Measurements from ENCODE around the gene MAP7D3. TPM values are rescaled to one million over a fixed set of nuclear protein-coding genes. Genes with fewer than 3 reads are reported as not detected.
"Not testable (repeated sequence)": the region's sequence is repeated elsewhere in the genome, so short reads cannot be mapped to it uniquely, and the experiment has no call there.

The MAP7D3 gene
- total RNA-seq, 1 experiment from 2014 or later: 11.1 TPM

DNA sequence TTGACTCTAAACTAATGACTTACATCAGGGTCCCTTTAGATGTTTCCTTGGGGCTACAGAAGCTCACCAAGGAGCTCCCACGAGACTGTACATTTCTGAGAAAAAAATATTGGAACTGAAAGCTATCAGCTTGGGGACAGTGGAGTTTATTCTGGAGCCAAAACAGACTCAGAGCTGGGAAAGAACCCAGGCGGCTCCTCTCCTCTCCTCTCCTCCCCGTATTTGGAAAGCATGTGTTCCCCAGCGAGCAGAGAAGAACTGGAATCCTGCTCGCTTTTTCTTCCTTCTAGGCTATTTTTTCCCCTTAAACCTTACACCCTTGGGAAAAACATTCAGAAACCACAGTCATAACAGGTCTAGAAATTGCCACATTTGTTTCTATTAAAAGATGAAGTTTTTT lies 4.3 kb upstream of the MAP7D3 start:
- no peak for DNase-seq (ENCODE audit: low read depth)

DNA sequence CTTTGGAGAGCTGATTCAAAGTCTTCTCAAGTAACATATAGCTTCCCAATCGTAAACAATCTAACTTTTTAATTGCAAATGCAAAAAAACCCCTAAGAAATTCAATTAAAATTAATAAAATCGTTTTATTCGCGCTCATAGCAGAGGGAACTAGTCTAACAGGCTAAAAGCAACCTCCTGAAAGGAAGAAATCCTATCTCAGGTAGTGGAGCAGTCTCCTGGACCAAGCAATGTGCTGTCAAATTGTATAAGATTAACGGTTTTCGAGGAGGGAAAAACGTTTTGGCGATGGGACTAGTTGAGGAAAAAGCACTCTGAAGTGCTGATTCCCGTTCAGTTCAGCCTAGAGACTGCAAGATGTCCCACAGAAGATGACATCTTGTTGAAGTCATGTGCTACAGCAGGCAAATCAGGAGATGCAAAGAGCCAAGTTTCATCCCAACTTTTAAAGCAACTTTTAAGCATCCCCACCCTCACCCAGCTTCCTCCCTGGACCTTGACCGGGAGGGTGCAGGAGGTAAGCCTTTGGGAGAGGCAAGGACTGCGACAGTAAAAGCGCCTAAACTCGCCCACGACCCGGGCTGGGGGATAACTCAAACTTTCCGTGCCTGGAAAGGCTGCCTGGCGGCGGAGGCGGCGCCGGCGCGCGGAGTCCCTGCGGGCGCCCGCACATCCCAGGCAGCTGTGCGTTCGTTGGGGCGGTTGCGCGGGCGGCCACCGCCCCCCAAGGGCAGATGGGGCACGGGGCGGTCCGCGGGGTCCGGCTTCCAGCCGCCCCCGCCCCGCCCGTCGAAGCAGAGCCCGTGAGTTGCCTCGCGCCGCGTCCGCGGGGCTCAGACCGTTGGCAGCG lies 784 bp downstream of the MAP7D3 start:
- DNase-seq (ENCODE audit: low read depth): peak; percentile 19

- DNase-seq (ENCODE audit: low read depth): no peak
Measured at GRCh38 chrX:136246201-136246600, 5.0 kb downstream of the MAP7D3 start.

- DNase-seq (ENCODE audit: low read depth): not testable (repeated sequence)
Measured at GRCh38 chrX:136237849-136238248, 13.4 kb downstream of the MAP7D3 start.

- no peak for DNase-seq (ENCODE audit: low read depth)
Measured at GRCh38 chrX:136237074-136237473, 14.1 kb downstream of the MAP7D3 start.

GRCh38 chrX:136228839-136229207 lies 22.4 kb downstream of the MAP7D3 start:
- DNase-seq (ENCODE audit: low read depth): no peak

- DNase-seq (ENCODE audit: low read depth): no peak
Measured at GRCh38 chrX:136227948-136228838, 23.0 kb downstream of the MAP7D3 start.

- DNase-seq (ENCODE audit: low read depth): no peak
Measured at GRCh38 chrX:136227074-136227473, 24.1 kb downstream of the MAP7D3 start.

GRCh38 chrX:136221851-136222513 lies 29.2 kb downstream of the MAP7D3 start:
- DNase-seq (ENCODE audit: low read depth): no peak

DNA sequence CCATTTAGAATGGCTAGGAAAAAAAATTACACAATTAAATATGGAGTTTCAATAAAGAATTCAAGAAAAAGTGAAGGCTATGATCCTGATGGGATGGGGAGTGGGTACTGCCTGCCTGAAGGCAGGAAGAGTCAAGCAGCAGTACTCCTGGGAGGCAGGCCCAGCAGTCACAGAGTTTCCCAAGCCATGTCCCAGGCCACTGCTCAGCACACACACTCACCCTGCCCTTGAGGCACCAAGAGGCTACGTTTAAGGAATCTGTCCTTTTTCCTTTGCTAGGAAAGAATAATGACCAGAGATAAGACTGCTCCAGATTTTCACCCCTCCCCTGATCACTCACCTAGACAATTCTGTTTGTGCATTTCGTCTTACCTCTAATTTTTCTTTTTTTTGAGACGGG lies 30.2 kb downstream of the MAP7D3 start:
- DNase-seq (ENCODE audit: low read depth): no peak

- DNase-seq (ENCODE audit: low read depth): no peak
Measured at GRCh38 chrX:136220540-136220939, 30.7 kb downstream of the MAP7D3 start.

- no peak for DNase-seq (ENCODE audit: low read depth)
Measured at GRCh38 chrX:136219893-136220292, 31.3 kb downstream of the MAP7D3 start.

- no peak for DNase-seq (ENCODE audit: low read depth)
Measured at GRCh38 chrX:136215559-136215958, 35.6 kb downstream of the MAP7D3 start.

DNA sequence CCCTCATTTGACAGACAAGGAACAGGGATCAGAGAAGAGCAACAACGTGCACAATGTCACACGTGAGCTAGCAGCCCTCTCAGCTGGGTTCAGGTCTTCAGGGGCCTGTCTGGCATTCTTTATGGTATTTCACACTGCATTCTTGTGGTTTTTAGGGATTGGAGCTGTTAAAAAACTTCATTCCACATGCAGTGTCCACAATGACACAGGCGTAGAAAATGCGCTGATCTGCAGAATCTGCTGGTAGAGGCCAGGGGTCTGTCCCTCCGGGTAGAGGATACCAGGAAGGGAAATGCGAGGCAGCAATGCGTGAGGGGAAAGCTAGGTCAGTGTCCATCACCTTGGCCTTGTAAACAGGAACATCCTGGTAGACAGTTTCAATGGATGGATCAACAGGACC lies 36.6 kb downstream of the MAP7D3 start:
- peak; percentile 80 for DNase-seq (ENCODE audit: low read depth)

DNA sequence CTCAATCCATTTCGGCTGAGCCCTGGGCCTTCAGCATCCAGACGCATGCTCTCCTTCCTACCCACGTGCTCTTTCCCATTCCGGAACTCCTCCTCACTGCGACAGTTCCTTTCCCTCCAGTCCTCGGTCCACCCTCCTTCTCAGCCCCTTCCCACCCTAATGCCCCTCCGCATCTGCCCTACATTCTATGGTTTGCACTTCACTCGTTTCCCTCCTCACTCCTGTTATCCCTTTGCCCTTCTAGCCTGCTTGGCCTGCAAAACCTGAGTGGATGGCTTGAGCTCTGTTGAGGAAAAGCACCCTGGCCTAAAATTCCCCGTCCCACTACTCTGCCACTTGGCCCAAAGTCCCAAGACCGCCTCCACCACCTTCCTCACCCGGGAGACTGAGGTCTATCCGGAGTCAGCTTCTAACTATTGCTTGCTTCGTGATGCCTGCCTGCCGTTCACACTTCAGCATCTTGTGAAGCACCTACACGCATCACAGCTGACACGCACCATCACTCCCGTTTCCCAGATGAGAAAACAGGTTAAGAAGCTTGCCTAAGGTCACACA lies 38.6 kb downstream of the MAP7D3 start:
- DNase-seq (ENCODE audit: low read depth): no peak

- no peak for DNase-seq (ENCODE audit: low read depth)
Measured at GRCh38 chrX:136211766-136212556, 39.2 kb downstream of the MAP7D3 start.

- DNase-seq (ENCODE audit: low read depth): no peak
Measured at GRCh38 chrX:136210806-136211205, 40.4 kb downstream of the MAP7D3 start.

GRCh38 chrX:136210243-136210642 lies 41.0 kb downstream of the MAP7D3 start:
- no peak for DNase-seq (ENCODE audit: low read depth)

DNA sequence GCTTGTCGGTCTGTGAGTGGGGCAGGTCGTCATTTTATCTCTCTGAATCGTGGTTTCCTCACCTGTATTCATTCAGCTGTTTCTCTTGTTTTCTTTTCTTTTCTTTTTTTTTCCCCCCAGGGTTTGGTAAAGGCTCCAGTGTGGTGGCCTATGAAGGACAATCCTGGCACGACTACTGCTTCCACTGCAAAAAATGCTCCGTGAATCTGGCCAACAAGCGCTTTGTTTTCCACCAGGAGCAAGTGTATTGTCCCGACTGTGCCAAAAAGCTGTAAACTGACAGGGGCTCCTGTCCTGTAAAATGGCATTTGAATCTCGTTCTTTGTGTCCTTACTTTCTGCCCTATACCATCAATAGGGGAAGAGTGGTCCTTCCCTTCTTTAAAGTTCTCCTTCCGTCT lies 41.4 kb downstream of the MAP7D3 start:
- no peak for DNase-seq (ENCODE audit: low read depth)

- DNase-seq (ENCODE audit: low read depth): peak; percentile 41
Measured at GRCh38 chrX:136209016-136209738, 42.0 kb downstream of the MAP7D3 start.
